Trophoblast cell (in vitro differentiated cells and primary cell): ENCODE measurements around the gene ENPP3.

Source experiments
- DNase-seq, 2 donors: peaks; one replicate each; pipeline ENCODE4 v3.0.0-alpha.2; 2016
- H2AFZ ChIP-seq: 2 replicates; pipeline ENCODE4 v1.6.1; 2013; ENCODE audit warnings: low read length, moderate library complexity, mild to moderate bottlenecking; ENCODE audit not compliant: insufficient read depth, poor library complexity
- H2AK5ac ChIP-seq: 2 replicates; pipeline ENCODE4 v1.6.1; 2013; ENCODE audit warnings: mild to moderate bottlenecking, low read length
- H2BK120ac ChIP-seq: 2 replicates; pipeline ENCODE4 v1.6.1; 2013; ENCODE audit warnings: low read length, mild to moderate bottlenecking, moderate library complexity; ENCODE audit not compliant: insufficient read depth, poor library complexity
- H2BK12ac ChIP-seq: 2 replicates; pipeline ENCODE4 v1.6.1; 2013; ENCODE audit warnings: mild to moderate bottlenecking, low read length, moderate library complexity
- H2BK5ac ChIP-seq: 2 replicates; pipeline ENCODE4 v1.6.1; 2013; ENCODE audit warnings: low read length, low read depth, moderate library complexity, mild to moderate bottlenecking; ENCODE audit not compliant: poor library complexity
- H3K14ac ChIP-seq: 2 replicates; pipeline ENCODE4 v1.6.1; 2013; ENCODE audit warnings: mild to moderate bottlenecking, low read length
- H3K18ac ChIP-seq: 2 replicates; pipeline ENCODE4 v1.6.1; 2013; ENCODE audit warnings: mild to moderate bottlenecking, low read length
- H3K23ac ChIP-seq: 2 replicates; pipeline ENCODE4 v1.6.1; 2013; ENCODE audit warnings: low read length
- H3K27ac ChIP-seq: 2 replicates; pipeline ENCODE4 v1.5.1; 2013; ENCODE audit warnings: low read depth, mild to moderate bottlenecking, inconsistent platforms, low read length, moderate library complexity
- H3K27me3 ChIP-seq: 2 replicates; pipeline ENCODE4 v1.6.1; 2013; ENCODE audit warnings: inconsistent platforms, mild to moderate bottlenecking, low read length, moderate library complexity; ENCODE audit not compliant: insufficient read depth
- H3K36me3 ChIP-seq, 2 experiments: 1 replicate in 1 of 2; 2 replicates in 1 of 2; pipeline ENCODE4 v1.6.1; 2013; ENCODE audit warnings: low read length in 2 of 2, mild to moderate bottlenecking in 2 of 2, moderate library complexity in 1 of 2; ENCODE audit not compliant: insufficient read depth in 2 of 2, control insufficient read depth in 1 of 2
- H3K4ac ChIP-seq: 2 replicates; pipeline ENCODE4 v1.6.1; 2013; ENCODE audit warnings: low read depth, mild to moderate bottlenecking, low read length, moderate library complexity
- H3K4me1 ChIP-seq, 2 experiments: 1 replicate in 1 of 2; 2 replicates in 1 of 2; pipeline ENCODE4 v1.6.1; 2013; ENCODE audit warnings: low read length in 2 of 2, mild to moderate bottlenecking in 2 of 2, moderate library complexity in 1 of 2; ENCODE audit not compliant: insufficient read depth in 2 of 2, control insufficient read depth in 1 of 2
- H3K4me2 ChIP-seq: 2 replicates; pipeline ENCODE4 v1.6.1; 2013; ENCODE audit warnings: inconsistent platforms, mild to moderate bottlenecking, low read length, moderate library complexity
- H3K4me3 ChIP-seq: 2 replicates; pipeline ENCODE4 v1.5.1; 2013; ENCODE audit warnings: mild to moderate bottlenecking, low read depth, low read length, inconsistent platforms
- H3K79me1 ChIP-seq: one replicate; pipeline ENCODE4 v1.6.1; 2013; ENCODE audit warnings: low read length
- H3K79me2 ChIP-seq: 2 replicates; pipeline ENCODE4 v1.6.1; 2013; ENCODE audit warnings: low read length, mild to moderate bottlenecking; ENCODE audit not compliant: control insufficient read depth, insufficient read depth, poor library complexity
- H3K9ac ChIP-seq: 2 replicates; pipeline ENCODE4 v1.6.1; 2013; ENCODE audit warnings: mild to moderate bottlenecking, low read length
- H3K9me3 ChIP-seq: 2 replicates; pipeline ENCODE4 v1.6.1; 2013; ENCODE audit warnings: low read depth, mild to moderate bottlenecking, control low read depth, inconsistent platforms, low read length; ENCODE audit not compliant: insufficient read depth
- H4K12ac ChIP-seq: 2 replicates; pipeline ENCODE4 v1.6.1; 2013; ENCODE audit warnings: low read depth, mild to moderate bottlenecking, low read length, moderate library complexity
- H4K8ac ChIP-seq: 2 replicates; pipeline ENCODE4 v1.6.1; 2013; ENCODE audit warnings: low read depth, mild to moderate bottlenecking, low read length, moderate library complexity
- H4K91ac ChIP-seq: one replicate; pipeline ENCODE4 v1.6.1; 2013; ENCODE audit warnings: low read depth, mild to moderate bottlenecking, low read length, moderate library complexity
- WGBS: extraction: QIAGEN DNeasy Blood & Tissue Kit; methylation state at CpG from one replicate; pipeline ENCODE4 v1.1.7; 2013; ENCODE audit warnings: missing lambda C conversion rate; ENCODE audit not compliant: insufficient read length, insufficient coverage; ENCODE audit errors: extremely low coverage; 5-methylcytosine and 5-hydroxymethylcytosine counted together

Gene ENPP3

DNA sequence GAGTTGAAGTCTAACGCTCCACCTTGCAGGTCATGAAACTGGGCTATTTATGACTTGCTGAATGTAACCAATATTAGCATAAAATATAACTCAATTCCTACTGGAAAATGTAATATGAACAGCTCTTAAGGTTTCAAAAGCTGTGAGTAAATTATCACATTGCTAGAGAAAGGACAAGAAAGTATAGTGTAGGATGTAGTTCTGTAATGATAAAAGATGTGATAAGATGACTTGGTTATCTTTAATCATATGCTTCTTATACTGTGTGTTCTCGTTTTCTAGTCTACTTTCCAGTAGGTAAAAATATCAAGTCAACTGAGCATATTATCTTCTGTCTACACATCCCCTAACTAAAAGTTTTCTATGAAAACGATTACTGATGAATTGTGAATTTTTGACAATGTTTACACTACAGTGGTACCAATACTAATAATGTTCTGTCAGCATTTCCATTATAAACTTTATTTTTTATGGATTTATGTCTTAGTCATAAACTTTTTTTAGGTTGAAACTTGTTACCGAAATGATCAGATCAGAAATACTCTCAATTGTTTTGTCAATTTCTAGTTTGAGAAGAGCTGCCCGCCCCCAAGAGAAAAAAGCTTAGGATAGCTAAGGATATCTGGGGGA, 23.7 kb upstream of the ENPP3 start:
- Histone ChIP-seq H3K18ac (no peak overlapping the region), H3K27ac (no peak overlapping the region), H3K4me3 (no peak overlapping the region), H3K79me2 (no peaks in the 10 kb centered on the region), H3K4ac (no peak overlapping the region), H2BK120ac (no peak overlapping the region), H3K14ac (no peak overlapping the region), H3K4me1 (no peaks in the 10 kb centered on the region), H3K4me2 (no peak overlapping the region), H2AFZ (no peak overlapping the region), H3K9ac (no peak overlapping the region), H4K8ac (no peak overlapping the region), H2AK5ac (no peak overlapping the region), H3K27me3 (no peaks in the 10 kb centered on the region), H3K23ac (no peak overlapping the region), H2BK12ac (no peak overlapping the region), H3K36me3 (peaks cover 7 to 14% of the 10 kb centered on the region in 2 experiments), H4K12ac (no peak overlapping the region), H3K79me1 (no peaks in the 10 kb centered on the region), H4K91ac (no peak overlapping the region), H3K9me3 (no peaks in the 10 kb centered on the region), H2BK5ac (no peak overlapping the region)
- no CpG with 5 or more reads among the region's 5 CpGs for WGBS
- DNase-seq = no peak

DNA sequence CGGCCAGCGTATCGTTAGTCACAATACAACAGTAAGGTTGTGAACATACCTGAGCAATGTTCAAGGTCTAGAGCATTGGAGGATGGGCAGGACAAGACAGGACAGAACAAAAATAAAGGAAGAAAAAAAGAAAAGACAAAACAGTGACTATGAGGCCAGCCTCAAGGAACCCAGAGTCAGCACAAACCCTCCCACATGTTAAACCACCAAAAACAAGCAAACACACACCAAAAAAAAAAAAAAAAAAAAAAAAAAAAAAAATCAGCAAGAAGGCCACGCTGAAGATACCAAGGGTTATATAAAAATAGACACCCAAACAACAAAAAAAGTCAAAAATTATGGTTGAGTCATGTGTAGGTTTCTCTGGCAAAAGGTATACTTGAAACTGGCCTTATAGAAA, 21.8 kb upstream of the ENPP3 start:
- no peak overlapping the region for H3K4me2 ChIP-seq
- WGBS = no CpG with 5 or more reads among the region's 4 CpGs
- no peak overlapping the region for H3K9ac ChIP-seq

GRCh38 chr6:131627724-131628682, 9.1 kb upstream of the ENPP3 start, which contains the start of gene MED23:
MED23 (minus strand) TSS chr6:131628242; CDS start chr6:131628049, 193 bp downstream.
- Histone ChIP-seq H4K8ac (peak within 1 kb of the TSS; percentile 88), H2BK120ac (peak within 1 kb of the TSS; percentile 44), H3K27me3 (no peaks in the 10 kb centered on the region), H3K18ac (peak within 1 kb of the TSS; percentile 35), H3K4me2 (peak within 1 kb of the TSS; percentile 67), H3K9me3 (no peaks in the 10 kb centered on the region), H3K79me1 (peaks cover 3% of the 10 kb centered on the region), H3K4me3 (peak within 1 kb of the TSS; percentile 91), H3K4ac (peak within 1 kb of the TSS; percentile 19), H4K12ac (peak within 1 kb of the TSS; percentile 92), H2BK5ac (peak within 1 kb of the TSS; percentile 61), H3K36me3 (peaks cover 6 to 8% of the 10 kb centered on the region in 2 experiments), H2AK5ac (no peak within 1 kb of the TSS), H3K9ac (peak within 1 kb of the TSS; percentile 89), H2AFZ (peak within 1 kb of the TSS; percentile 66), H2BK12ac (no peak within 1 kb of the TSS), H4K91ac (peak within 1 kb of the TSS; percentile 50), H3K14ac (peak within 1 kb of the TSS; percentile 63), H3K23ac (no peak within 1 kb of the TSS), H3K4me1 (peaks cover 0 to 2% of the 10 kb centered on the region in 2 experiments), H3K79me2 (no peaks in the 10 kb centered on the region), H3K27ac (peak within 1 kb of the TSS; percentile 70)
- WGBS = no CpG with 5 or more reads among the region's 53 CpGs
- peak; percentile 95 to 99 for DNase-seq

More for the DNA sequence above, 21.8 kb upstream of the ENPP3 start:
- H3K4me1 ChIP-seq = no peaks in the 10 kb centered on the region
- H3K18ac ChIP-seq = no peak overlapping the region
- H3K9me3 ChIP-seq = no peaks in the 10 kb centered on the region
- H2AK5ac ChIP-seq = no peak overlapping the region
- no peak overlapping the region for H3K4ac ChIP-seq
- H3K14ac ChIP-seq = no peak overlapping the region
- no peak overlapping the region for H2BK5ac ChIP-seq
- no peak overlapping the region for H4K12ac ChIP-seq
- H2BK12ac ChIP-seq = no peak overlapping the region
- no peak overlapping the region for H2AFZ ChIP-seq
- H3K79me2 ChIP-seq = no peaks in the 10 kb centered on the region
- H3K23ac ChIP-seq = no peak overlapping the region
- no peak for DNase-seq
- no peak overlapping the region for H3K4me3 ChIP-seq
- H3K27me3 ChIP-seq = no peaks in the 10 kb centered on the region
- H2BK120ac ChIP-seq = no peak overlapping the region
- no peaks in the 10 kb centered on the region for H3K79me1 ChIP-seq
- H4K8ac ChIP-seq = no peak overlapping the region
- H3K27ac ChIP-seq = no peak overlapping the region
- peaks cover 5 to 12% of the 10 kb centered on the region in 2 experiments for H3K36me3 ChIP-seq
- no peak overlapping the region for H4K91ac ChIP-seq

GRCh38 chr6:131628726-131629125, 8.4 kb upstream of the ENPP3 start:
- Histone ChIP-seq H2BK12ac (no peak overlapping the region), H3K23ac (no peak overlapping the region), H4K12ac (no peak overlapping the region), H3K18ac (no peak overlapping the region), H3K79me1 (peaks cover 3% of the 10 kb centered on the region), H3K36me3 (peaks cover 5 to 6% of the 10 kb centered on the region in 2 experiments), H3K9me3 (no peaks in the 10 kb centered on the region), H3K79me2 (no peaks in the 10 kb centered on the region), H4K91ac (no peak overlapping the region), H2BK120ac (no peak overlapping the region), H3K9ac (no peak overlapping the region), H2BK5ac (no peak overlapping the region), H4K8ac (no peak overlapping the region), H3K14ac (no peak overlapping the region), H3K4ac (no peak overlapping the region), H3K27me3 (no peaks in the 10 kb centered on the region), H2AK5ac (no peak overlapping the region), H2AFZ (no peak overlapping the region), H3K4me2 (no peak overlapping the region), H3K27ac (no peak overlapping the region), H3K4me1 (peaks cover 0 to 2% of the 10 kb centered on the region in 2 experiments), H3K4me3 (no peak overlapping the region)
- DNase-seq = peak in 1 of 2 donors; percentile 31
- WGBS = no CpG with 5 or more reads among the region's 1 CpG
